Spleen (tissue), 11 donors: ENCODE results near the gene PPP1R27. TPM values are rescaled to one million over a fixed set of nuclear protein-coding genes. Genes with fewer than 3 reads are reported as not detected.

Experiments
- DNase-seq: peaks from one replicate; pipeline ENCODE4 v3.0.0-alpha.2; 2020
- H3K27ac ChIP-seq, 8 donors: fragments of 200-600 bp; sonication (generic) in 7 of 8; 1 replicate in 4 of 8; 2 replicates in 4 of 8; pipeline versions ENCODE4 v1.5.0 to v1.8.0; 2016 to 2021; ENCODE audit warnings: inconsistent platforms in 4 of 8, mild to moderate bottlenecking in 4 of 8, moderate library complexity in 1 of 8
- H3K27me3 ChIP-seq, 7 donors: fragments of 200-600 bp; sonication (generic) in 6 of 7; replicated peaks in 1 of 7; 1 replicate in 4 of 7; 2 replicates in 3 of 7; pipeline versions ENCODE4 v1.5.0 to v1.8.0; 2016 to 2021; ENCODE audit warnings: inconsistent platforms in 3 of 7, mild to moderate bottlenecking in 1 of 7
- H3K36me3 ChIP-seq, 6 donors: fragments of 200-600 bp; sonication (generic) in 5 of 6; 1 replicate in 4 of 6; 2 replicates in 2 of 6; pipeline versions ENCODE4 v1.5.0 to v1.8.0; 2016 to 2021; ENCODE audit warnings: inconsistent platforms in 2 of 6
- H3K4me1 ChIP-seq, 6 donors: fragments of 200-600 bp; sonication (generic) in 5 of 6; 1 replicate in 3 of 6; 2 replicates in 3 of 6; pipeline versions ENCODE4 v1.5.0 to v1.8.0; 2016 to 2021; ENCODE audit warnings: inconsistent platforms in 3 of 6
- H3K4me3 ChIP-seq, 8 donors: fragments of 200-600 bp; sonication (generic) in 7 of 8; 1 replicate in 4 of 8; 2 replicates in 4 of 8; pipeline versions ENCODE4 v1.5.0 to v1.8.0; 2016 to 2021; ENCODE audit warnings: inconsistent platforms in 4 of 8, mild to moderate bottlenecking in 4 of 8, moderate library complexity in 2 of 8
- H3K9me3 ChIP-seq, 8 donors: fragments of 200-600 bp; sonication (generic) in 7 of 8; 1 replicate in 4 of 8; 2 replicates in 4 of 8; pipeline versions ENCODE4 v1.5.0 to v1.8.0; 2016 to 2021; ENCODE audit warnings: inconsistent platforms in 4 of 8
- CTCF ChIP-seq, 11 experiments: fragments of 200-600 bp in 7 of 11; fragments of 450-650 bp in 4 of 11; sonication (generic) in 4 of 11; IDR thresholded peaks in 8 of 11; conservative IDR thresholded peaks in 3 of 11; 1 replicate in 7 of 11; 2 replicates in 4 of 11; pipeline versions ENCODE4 v1.4.0 to v1.8.0; 2016 to 2021; ENCODE audit warnings: antibody characterized with exemption in 11 of 11, inconsistent platforms in 4 of 11, mild to moderate bottlenecking in 1 of 11
- POLR2A ChIP-seq, 3 donors: fragments of 450-650 bp; IDR thresholded peaks; one replicate each; pipeline ENCODE4 v1.5.1; 2017; ENCODE audit warnings: antibody characterized with exemption in 3 of 3, mild to moderate bottlenecking in 1 of 3
- POLR2AphosphoS5 ChIP-seq, 3 donors: sonication (generic); formaldehyde crosslinking; IDR thresholded peaks; one replicate each; pipeline ENCODE4 v1.5.1; 2017; ENCODE audit warnings: antibody characterized with exemption in 3 of 3
- WGBS, 5 donors: extraction: QIAGEN DNeasy Blood & Tissue Kit in 3 of 5; methylation state at CpG; one replicate each; pipeline versions ENCODE4 v1.1.5 to v1.1.7; 2013 to 2018; 5-methylcytosine and 5-hydroxymethylcytosine counted together
- intact Hi-C: fragments of 100-400 bp; cut with DNase I; formaldehyde crosslinking; loops from one replicate; pipeline ENCODE4 v1.15.0; 2023; ENCODE audit warnings: low total_unique reads
- polyA plus RNA-seq, 3 donors: library from polyadenylated mRNA; stranded (reverse); fragments of 200-250 nt; gene quantifications; one replicate each; pipeline ENCODE4 v1.2.1, GENCODE V29; 2013
- total RNA-seq, 7 donors: library from RNA; depleted of rRNA in 3 of 7; stranded (reverse); fragments of >200 nt in 3 of 7; fragmentation: NEBNext Ultra II Directional in 4 of 7; extraction: Animal tissue kit (Norgen Biotek cat#: 25700) in 4 of 7; gene quantifications; one replicate each; pipeline versions ENCODE4 v1.1.0 to v1.2.1, GENCODE V29; 2016 to 2021
- donor health status: healthy with polysubstance abuse.
- donor health status: DM: no; HTN: no; CAD: no; lungs with moderate emphysema.
- donor health status: DM: no; HTN: no; CAD: no.
- donor health status: Bipolar disorder and iron deficiency.
- donor health status: healthy.
- donor health status: DM: no; HTN: no; CAD: no.
- donor health status: DM: yes; HTN: yes; CAD: no.

PPP1R27 gene
- total and polyA plus RNA-seq, 10 donors = 0.09 to 0.39 TPM; not detected in 8

- H3K27ac ChIP-seq = peak overlapping the region; percentile 96 to 100 (median 98)
- 1 to 3% (median 2%) methylated on average over 27 to 65 of the region's 65 CpGs for WGBS, 5 donors
- peaks cover 34 to 77% (median 69%) of the 10 kb centered on the region in 6 donors for H3K4me1 ChIP-seq
- no peaks in the 10 kb centered on the region for H3K27me3 ChIP-seq
- intact Hi-C loops = no loop called here
- peak overlapping the region; percentile 75 to 99 (median 86) for H3K4me3 ChIP-seq
- TF ChIP-seq POLR2AphosphoS5 (IDR thresholded peaks at IDR 0.05) (peak; percentile 58 to 75 (median 70)), POLR2A (IDR thresholded peaks at IDR 0.05) (no peak), CTCF (IDR thresholded peaks at IDR 0.05 in 8 of 11, conservative IDR thresholded peaks at IDR 0.05 in 3 of 11) (no peak)
- peak; percentile 91 for DNase-seq
- H3K9me3 ChIP-seq = no peaks in the 10 kb centered on the region
- H3K36me3 ChIP-seq = peaks cover 0 to 47% (median 24%) of the 10 kb centered on the region in 6 donors
These were observed 35.5 kb upstream of the PPP1R27 start for GRCh38 chr17:81870131-81870980.

GRCh38 chr17:81869221-81870130 is 34.6 kb upstream of the PPP1R27 start:
- H3K27ac ChIP-seq = peak overlapping the region; percentile 96 to 100 (median 98)
- H3K4me3 ChIP-seq = peak overlapping the region; percentile 75 to 99 (median 86)
- H3K27me3 ChIP-seq = no peaks in the 10 kb centered on the region
- H3K9me3 ChIP-seq = no peaks in the 10 kb centered on the region
- WGBS, 5 donors = 38 to 44% (median 44%) methylated on average over 12 to 52 of the region's 52 CpGs
- peak in 2 of 3 donors; percentile 33 to 78 for TF ChIP-seq POLR2AphosphoS5 (IDR thresholded peaks at IDR 0.05)
- TF ChIP-seq CTCF (IDR thresholded peaks at IDR 0.05 in 8 of 11, conservative IDR thresholded peaks at IDR 0.05 in 3 of 11) = peak; percentile 69 to 97 (median 89)
- TF ChIP-seq POLR2A (IDR thresholded peaks at IDR 0.05) = no peak
- intact Hi-C loops = no loop called here
- peaks cover 0 to 50% (median 24%) of the 10 kb centered on the region in 6 donors for H3K36me3 ChIP-seq
- peak; percentile 88 for DNase-seq
- H3K4me1 ChIP-seq = peaks cover 34 to 86% (median 71%) of the 10 kb centered on the region in 6 donors

GRCh38 chr17:81868674-81869220 is 33.9 kb upstream of the PPP1R27 start:
- peaks cover 34 to 91% (median 73%) of the 10 kb centered on the region in 6 donors for H3K4me1 ChIP-seq
- H3K9me3 ChIP-seq = no peaks in the 10 kb centered on the region
- peak; percentile 83 for DNase-seq
- peak overlapping the region in 7 of 8 donors; percentile 46 to 100 (median 98) for H3K27ac ChIP-seq
- intact Hi-C loops = no loop called here
- H3K36me3 ChIP-seq = peaks cover 0 to 54% (median 24%) of the 10 kb centered on the region in 6 donors
- no peaks in the 10 kb centered on the region for H3K27me3 ChIP-seq
- TF ChIP-seq POLR2A (IDR thresholded peaks at IDR 0.05) = no peak
- TF ChIP-seq CTCF (IDR thresholded peaks at IDR 0.05 in 8 of 11, conservative IDR thresholded peaks at IDR 0.05 in 3 of 11) = no peak
- TF ChIP-seq POLR2AphosphoS5 (IDR thresholded peaks at IDR 0.05) = peak in 1 of 3 donors; percentile 13
- whole genome bisulfite sequencing, 5 donors = 70 to 76% (median 73%) methylated on average over 12 to 30 of the region's 30 CpGs
- H3K4me3 ChIP-seq = peak overlapping the region in 4 of 8 donors; percentile 86 to 99 (median 90)
